ENCODE measurements around the gene KRT79. TPM values are rescaled to one million over a fixed set of nuclear protein-coding genes. Genes with fewer than 3 reads are reported as not detected.
"Not testable (repeated sequence)": the region's sequence is repeated elsewhere in the genome, so short reads cannot be mapped to it uniquely, and the experiment has no call there.

The KRT79 gene
- total RNA-seq, 1 donor from 2014 or later: 1.7 TPM

- intact Hi-C loops (cut with DNase I): no loop called here
- peak in 1 of 2 donors; percentile 36 for TF ChIP-seq POLR2AphosphoS5 (IDR thresholded peaks at IDR 0.05; ENCODE audit: insufficient read depth in 1 of 2, low read depth in 1 of 2)
- no peak for TF ChIP-seq CTCF (IDR thresholded peaks at IDR 0.05)
- no peaks in the 10 kb centered on the region for H3K9me3 ChIP-seq
- peak overlapping the region; percentile 36 for H3K27ac ChIP-seq
- H3K36me3 ChIP-seq: no peaks in the 10 kb centered on the region
- peaks cover 10% of the 10 kb centered on the region for H3K4me1 ChIP-seq
- no peak overlapping the region for H3K4me3 ChIP-seq
- H3K27me3 ChIP-seq: no peaks in the 10 kb centered on the region
- DNase-seq (ENCODE audit: extremely low spot score in 2 of 2): no peak
Measured at GRCh38 chr12:52860102-52860823, 26.2 kb upstream of the KRT79 start.

GRCh38 chr12:52857500-52857899 lies 23.4 kb upstream of the KRT79 start:
- TF ChIP-seq POLR2A (IDR thresholded peaks at IDR 0.05) (no peak), POLR2AphosphoS5 (IDR thresholded peaks at IDR 0.05; ENCODE audit: insufficient read depth in 1 of 2, low read depth in 1 of 2) (no peak), CTCF (IDR thresholded peaks at IDR 0.05) (no peak)
- intact Hi-C loops (cut with DNase I): no loop called here
- H3K27ac ChIP-seq: no peak overlapping the region
- H3K4me1 ChIP-seq: peaks cover 10% of the 10 kb centered on the region
- no peak for DNase-seq (ENCODE audit: extremely low spot score in 2 of 2)
- no peaks in the 10 kb centered on the region for H3K36me3 ChIP-seq
- no peaks in the 10 kb centered on the region for H3K9me3 ChIP-seq
- no peaks in the 10 kb centered on the region for H3K27me3 ChIP-seq
- no peak overlapping the region for H3K4me3 ChIP-seq

GRCh38 chr12:52856787-52857186 lies 22.7 kb upstream of the KRT79 start:
- Histone ChIP-seq H3K4me3 (no peak overlapping the region), H3K27ac (no peak overlapping the region), H3K27me3 (no peaks in the 10 kb centered on the region), H3K9me3 (no peaks in the 10 kb centered on the region), H3K4me1 (peaks cover 10% of the 10 kb centered on the region), H3K36me3 (no peaks in the 10 kb centered on the region)
- no peak for TF ChIP-seq POLR2AphosphoS5 (IDR thresholded peaks at IDR 0.05; ENCODE audit: insufficient read depth in 1 of 2, low read depth in 1 of 2)
- TF ChIP-seq POLR2A (IDR thresholded peaks at IDR 0.05): no peak
- TF ChIP-seq CTCF (IDR thresholded peaks at IDR 0.05): no peak
- no peak for DNase-seq (ENCODE audit: extremely low spot score in 2 of 2)
- intact Hi-C loops (cut with DNase I): no loop called here

GRCh38 chr12:52856077-52856476 lies 22.0 kb upstream of the KRT79 start:
- H3K27ac ChIP-seq; DNase-seq (ENCODE audit: extremely low spot score in 2 of 2); H3K9me3 ChIP-seq; H3K27me3 ChIP-seq; intact Hi-C loops (cut with DNase I); H3K4me3 ChIP-seq; H3K36me3 ChIP-seq: not testable (repeated sequence)
- H3K4me1 ChIP-seq: peaks cover 10% of the 10 kb centered on the region

- Histone ChIP-seq H3K4me3 (no peak overlapping the region), H3K27me3 (no peaks in the 10 kb centered on the region), H3K36me3 (no peaks in the 10 kb centered on the region), H3K4me1 (no peaks in the 10 kb centered on the region), H3K27ac (no peak overlapping the region), H3K9me3 (no peaks in the 10 kb centered on the region)
- intact Hi-C loops (cut with DNase I): no loop called here
- TF ChIP-seq POLR2AphosphoS5 (IDR thresholded peaks at IDR 0.05; ENCODE audit: insufficient read depth in 1 of 2, low read depth in 1 of 2): no peak
- no peak for TF ChIP-seq CTCF (IDR thresholded peaks at IDR 0.05)
- no peak for TF ChIP-seq POLR2A (IDR thresholded peaks at IDR 0.05)
- DNase-seq (ENCODE audit: extremely low spot score in 2 of 2): no peak
Measured at GRCh38 chr12:52851787-52852186, 17.7 kb upstream of the KRT79 start.

All from vagina (tissue), 2 donors.